Measurements from ENCODE around the gene HSPA4L.

DNA sequence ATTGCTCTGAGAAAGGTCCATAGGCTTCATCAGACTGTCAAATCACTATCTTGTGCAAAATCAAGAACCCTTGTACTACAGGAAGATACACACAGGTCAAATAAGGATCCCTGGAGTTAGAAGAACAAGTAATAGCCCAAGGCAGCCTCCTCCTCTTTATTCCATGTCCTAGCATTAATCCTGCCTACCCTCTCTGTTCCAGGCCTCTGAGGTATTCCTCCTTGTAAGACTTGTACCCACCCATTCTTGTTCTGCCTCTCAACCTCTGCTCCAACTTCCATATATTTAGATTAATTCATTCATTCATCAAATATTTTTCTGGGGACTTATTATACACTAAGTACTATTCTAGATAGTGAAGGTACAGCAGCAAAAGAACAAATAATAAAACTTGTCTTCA, 88.2 kb downstream of the HSPA4L start:
- TF ChIP-seq, protein P1, sequence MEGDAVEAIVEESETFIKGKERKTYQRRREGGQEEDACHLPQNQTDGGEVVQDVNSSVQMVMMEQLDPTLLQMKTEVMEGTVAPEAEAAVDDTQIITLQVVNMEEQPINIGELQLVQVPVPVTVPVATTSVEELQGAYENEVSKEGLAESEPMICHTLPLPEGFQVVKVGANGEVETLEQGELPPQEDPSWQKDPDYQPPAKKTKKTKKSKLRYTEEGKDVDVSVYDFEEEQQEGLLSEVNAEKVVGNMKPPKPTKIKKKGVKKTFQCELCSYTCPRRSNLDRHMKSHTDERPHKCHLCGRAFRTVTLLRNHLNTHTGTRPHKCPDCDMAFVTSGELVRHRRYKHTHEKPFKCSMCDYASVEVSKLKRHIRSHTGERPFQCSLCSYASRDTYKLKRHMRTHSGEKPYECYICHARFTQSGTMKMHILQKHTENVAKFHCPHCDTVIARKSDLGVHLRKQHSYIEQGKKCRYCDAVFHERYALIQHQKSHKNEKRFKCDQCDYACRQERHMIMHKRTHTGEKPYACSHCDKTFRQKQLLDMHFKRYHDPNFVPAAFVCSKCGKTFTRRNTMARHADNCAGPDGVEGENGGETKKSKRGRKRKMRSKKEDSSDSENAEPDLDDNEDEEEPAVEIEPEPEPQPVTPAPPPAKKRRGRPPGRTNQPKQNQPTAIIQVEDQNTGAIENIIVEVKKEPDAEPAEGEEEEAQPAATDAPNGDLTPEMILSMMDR (IDR thresholded peaks at IDR 0.05; ENCODE audit: insufficient read depth, low read length, poor library complexity, severe bottlenecking), result no peak
- no peak for TF ChIP-seq EZH2phosphoT487 (conservative IDR thresholded peaks at IDR 0.05; ENCODE audit: low read length)
